NCI-H2171 treated with DMSO at 0.1 percent for 48 hours (cell line): ENCODE results near the gene TSEN15.

Experiments used
- DNase-seq: peaks from one replicate; lab custom pipeline; 2025; lab: John Stamatoyannopoulos, UW

TSEN15 gene

GRCh38 chr1:184101571-184101970, 50.0 kb downstream of the TSEN15 start:
- peak; percentile 8 for DNase-seq

DNA sequence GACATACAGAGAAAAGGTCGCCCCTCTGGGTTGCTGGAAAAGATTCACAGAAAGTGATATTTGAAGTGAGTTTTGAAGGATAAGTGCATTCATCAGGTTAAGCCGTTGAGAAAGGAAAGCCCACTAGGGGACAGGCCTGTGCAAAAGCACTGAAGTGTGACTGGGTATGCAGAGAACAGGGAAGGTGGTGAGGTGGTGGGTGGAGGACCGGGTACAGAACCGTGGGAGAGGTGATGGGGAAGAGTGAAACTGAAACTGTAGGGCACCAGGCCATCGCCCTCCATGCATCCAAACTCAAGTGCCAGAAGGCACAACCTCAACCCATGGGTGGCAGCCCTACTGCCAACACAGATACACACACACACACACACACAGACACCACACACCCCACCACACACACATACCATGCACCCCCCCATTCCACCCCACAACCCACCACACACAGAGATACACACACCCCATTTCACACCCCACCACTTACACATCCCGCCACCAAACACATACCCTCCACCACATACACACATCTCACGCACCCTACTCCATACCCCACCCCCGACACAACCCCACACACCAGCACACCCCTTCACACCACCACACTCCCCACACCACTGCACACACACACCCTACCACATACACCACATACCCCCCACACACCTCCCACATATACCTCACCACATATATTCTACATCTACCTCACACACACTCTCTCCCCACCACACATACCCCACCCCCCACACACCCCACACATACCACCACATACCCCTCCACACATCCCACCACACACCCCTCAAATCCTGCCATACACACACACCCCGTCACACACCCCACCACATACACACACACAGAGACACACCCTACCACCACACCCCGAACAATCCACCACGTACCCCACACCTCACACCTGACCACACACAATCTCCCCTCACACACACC, 59.0 kb downstream of the TSEN15 start:
- DNase-seq = no peak

- no peak for DNase-seq
These were observed 60.8 kb downstream of the TSEN15 start for GRCh38 chr1:184112176-184112948.

- DNase-seq = peak; percentile 62
These were observed 61.7 kb downstream of the TSEN15 start for GRCh38 chr1:184113251-184113650.

DNA sequence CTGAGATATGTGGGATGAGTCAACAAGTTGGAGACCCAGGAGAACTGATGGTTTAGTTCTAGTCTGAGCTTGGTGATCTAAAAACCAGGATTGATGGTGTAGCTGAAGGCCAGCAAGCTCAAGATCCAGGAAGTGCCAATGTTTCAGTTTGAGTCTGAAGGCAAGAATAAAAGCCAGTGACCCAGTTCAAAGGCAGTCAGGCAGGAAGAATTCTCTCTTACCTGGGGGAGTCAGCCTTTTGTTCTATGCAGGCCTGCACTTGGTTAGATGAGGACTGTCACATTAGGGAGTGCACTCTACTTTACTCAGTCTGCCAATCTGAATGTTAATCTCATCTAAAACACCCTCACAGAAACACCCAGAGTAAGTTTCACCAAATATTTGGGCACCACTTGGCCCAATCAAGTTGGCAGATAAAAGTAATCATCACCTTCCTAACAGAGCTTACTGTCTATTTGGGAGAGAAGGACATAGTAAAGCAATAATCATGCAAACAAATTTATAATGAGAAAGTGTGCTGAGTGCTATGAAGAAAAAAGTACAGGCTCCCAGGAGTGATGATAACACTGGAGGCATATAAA, 63.4 kb downstream of the TSEN15 start:
- DNase-seq = no peak

- DNase-seq = no peak
These were observed 64.8 kb downstream of the TSEN15 start for GRCh38 chr1:184116287-184116686.

- peak; percentile 87 for DNase-seq
These were observed 66.5 kb downstream of the TSEN15 start for GRCh38 chr1:184118046-184118445.
